ENCODE measurements around the gene SNX18.

Gene SNX18

GRCh38 chr5:54579591-54580295, 62.2 kb downstream of the SNX18 start:
- no peak for DNase-seq (ENCODE audit: low read depth in 2 of 2)

DNA sequence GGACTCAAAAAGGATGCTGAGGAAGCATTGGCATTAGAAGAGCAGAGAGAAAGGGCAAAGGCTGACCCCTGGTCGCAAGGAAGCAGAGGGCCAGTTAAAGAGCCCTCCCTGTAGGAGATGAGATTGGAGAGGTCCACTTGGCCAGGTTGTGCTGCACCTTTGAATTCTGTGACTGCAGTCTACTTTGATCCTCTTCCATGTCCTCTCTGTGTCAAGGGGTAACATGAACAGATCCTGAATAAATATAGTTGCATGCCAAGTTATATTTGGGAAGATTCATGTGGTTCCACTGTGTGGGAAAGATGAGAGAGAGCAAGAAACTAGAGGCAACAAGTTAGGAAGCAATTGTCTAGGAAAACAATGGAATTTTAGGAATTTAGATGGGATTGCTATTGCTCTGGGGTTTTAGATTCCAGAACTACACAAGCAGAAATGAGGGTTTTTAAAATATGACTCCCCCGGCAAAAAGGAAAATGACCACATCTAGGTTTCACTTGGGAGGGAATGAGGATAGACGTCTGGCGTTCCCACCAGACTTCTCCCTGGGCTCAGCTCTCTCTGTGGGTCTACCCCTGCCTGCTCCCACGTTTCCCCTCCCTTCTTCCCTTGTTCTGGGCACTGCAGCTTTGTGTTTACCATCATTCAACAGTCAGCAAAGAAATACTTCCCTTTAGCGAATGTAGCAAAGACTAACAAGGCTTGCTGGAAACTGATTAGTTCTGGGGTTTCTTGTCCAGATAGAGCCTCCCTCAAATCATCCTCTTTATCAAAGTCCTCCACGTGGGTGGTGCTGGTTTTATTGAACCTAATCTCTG, 63.6 kb downstream of the SNX18 start:
- DNase-seq (ENCODE audit: low read depth in 2 of 2): no peak

DNA sequence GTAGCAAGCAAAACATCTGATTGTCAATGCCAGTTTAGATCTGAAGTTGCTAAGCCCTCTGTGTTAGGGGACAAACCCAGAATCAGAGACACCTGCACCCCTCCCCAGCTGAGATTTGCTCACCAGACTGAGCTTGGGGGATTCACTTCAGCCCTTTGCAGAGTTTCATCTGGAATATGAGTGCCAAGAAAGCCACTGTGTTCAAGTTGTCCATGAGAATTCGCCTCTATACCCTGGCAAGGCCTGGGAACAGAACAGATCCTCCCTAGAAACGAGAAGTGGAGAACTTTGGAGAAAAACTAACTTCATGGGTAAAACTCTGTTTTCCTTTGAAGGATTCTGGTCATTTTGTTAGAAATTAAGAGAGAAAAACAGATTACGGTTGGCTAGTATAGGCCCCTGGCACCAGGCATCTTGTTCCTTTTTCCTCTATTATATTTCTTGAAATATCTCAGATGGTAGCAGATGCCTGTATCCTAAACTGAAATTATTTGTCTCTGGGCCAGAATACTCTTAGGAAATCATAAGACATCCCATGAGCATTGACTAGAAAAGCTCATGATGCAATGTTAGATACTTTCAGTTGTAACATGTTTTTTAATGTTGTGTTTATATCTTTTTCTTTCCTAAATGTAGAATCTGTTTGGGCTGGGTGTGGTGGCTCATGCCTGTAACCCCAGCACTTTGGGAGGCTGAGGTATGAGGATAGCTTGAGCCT, 64.4 kb downstream of the SNX18 start:
- DNase-seq (ENCODE audit: low read depth in 2 of 2): no peak

DNA sequence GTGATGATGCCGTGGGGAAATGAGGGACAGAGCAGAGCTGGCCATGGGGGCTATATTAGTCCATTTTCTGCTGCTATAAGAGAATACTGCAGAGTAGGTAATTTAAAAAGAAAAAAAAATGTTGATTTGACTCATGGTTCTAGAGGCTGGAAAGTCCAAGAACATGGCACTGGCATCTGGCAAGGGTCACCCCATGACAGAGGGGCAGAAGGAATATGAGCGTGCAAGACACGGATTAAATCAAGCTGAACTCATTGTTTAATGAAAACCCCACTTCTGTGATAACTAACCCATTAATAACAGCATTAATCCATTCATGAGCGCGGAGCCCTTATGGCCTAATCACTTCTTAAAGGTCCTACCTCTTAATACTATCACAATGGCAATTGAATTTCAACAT, 68.8 kb downstream of the SNX18 start:
- no peak for DNase-seq (ENCODE audit: low read depth in 2 of 2)

- no peak for DNase-seq (ENCODE audit: low read depth in 2 of 2)
These were observed 72.2 kb downstream of the SNX18 start for GRCh38 chr5:54589786-54590185.

DNA sequence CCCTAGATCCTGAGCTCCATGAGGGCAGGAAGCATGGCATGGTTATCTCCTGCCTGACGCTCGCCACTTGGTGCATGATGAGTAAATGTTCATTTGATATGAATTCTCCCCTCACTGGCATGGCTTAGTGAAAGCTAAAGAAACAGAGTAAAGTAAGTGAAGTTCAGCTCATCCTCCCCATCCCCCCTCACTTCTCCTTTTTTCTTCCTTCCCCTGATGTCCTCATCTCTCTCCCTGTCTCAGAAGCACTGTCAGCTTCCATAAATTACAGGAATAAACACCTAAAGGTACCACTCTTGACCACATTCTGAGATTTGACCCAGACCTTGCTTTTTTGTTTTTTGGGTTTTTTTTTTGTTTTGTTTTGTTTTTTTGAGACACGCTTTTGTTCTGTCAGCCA, 73.3 kb downstream of the SNX18 start:
- DNase-seq (ENCODE audit: low read depth in 2 of 2): no peak

DNA sequence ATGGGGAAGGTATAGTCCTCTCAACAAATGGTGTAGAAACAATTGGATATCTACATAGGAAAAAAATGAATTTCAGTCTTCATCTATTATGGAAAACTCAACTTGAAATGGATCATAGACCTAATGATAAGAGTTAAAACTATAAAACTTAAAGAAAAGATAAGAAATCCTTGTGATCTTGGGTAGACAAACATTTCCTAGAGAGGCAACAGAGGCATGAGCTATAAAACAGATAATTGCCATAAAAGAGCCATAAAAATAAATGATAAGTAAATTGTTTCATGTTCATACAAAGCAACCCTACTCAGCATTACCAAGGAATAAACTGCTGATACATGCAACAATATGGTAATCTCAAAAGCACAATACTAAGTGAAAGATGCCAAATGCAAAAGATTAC, 76.2 kb downstream of the SNX18 start:
- DNase-seq (ENCODE audit: low read depth in 2 of 2): no peak

- no peak for DNase-seq (ENCODE audit: low read depth in 2 of 2)
These were observed 76.6 kb downstream of the SNX18 start for GRCh38 chr5:54594181-54594580.

DNA sequence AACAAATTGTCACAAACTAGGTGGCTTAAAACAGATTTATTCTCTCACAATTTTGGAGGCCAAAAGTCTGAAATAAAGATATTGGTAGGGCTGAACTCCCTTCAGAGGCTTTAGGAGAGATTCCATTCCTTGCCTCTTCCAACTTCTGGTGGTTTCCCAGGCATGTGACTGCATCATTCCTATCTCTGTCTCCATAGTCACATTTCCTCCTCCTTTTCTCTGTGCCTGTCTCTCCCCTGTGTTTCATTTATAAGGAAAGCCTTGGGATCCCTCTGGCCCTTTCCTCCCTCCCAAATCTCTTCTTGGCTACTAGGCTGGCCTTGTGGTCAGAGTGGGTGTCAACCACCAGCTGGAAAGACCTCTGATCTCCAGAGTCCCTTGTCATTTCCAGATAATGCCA, 78.2 kb downstream of the SNX18 start:
- DNase-seq (ENCODE audit: low read depth in 2 of 2): no peak

Measured in stimulated activated CD8-positive, alpha-beta memory T cell treated with anti-CD3 and anti-CD28 coated beads, Interleukin-2, amount 100 ng/mL, for 1 hour (primary cell).